Spleen (tissue), 11 donors: ENCODE data around the gene DDX55. TPM values are rescaled to one million over a fixed set of nuclear protein-coding genes. Genes with fewer than 3 reads are reported as not detected.
"Not testable (repeated sequence)": the region's sequence is repeated elsewhere in the genome, so short reads cannot be mapped to it uniquely, and the experiment has no call there.

Experiments
- DNase-seq: peaks from one replicate; pipeline ENCODE4 v3.0.0-alpha.2; 2020
- H3K27ac ChIP-seq, 8 donors: fragments of 200-600 bp; sonication (generic) in 7 of 8; 1 replicate in 4 of 8; 2 replicates in 4 of 8; pipeline versions ENCODE4 v1.5.0 to v1.8.0; 2016 to 2021; ENCODE audit warnings: inconsistent platforms in 4 of 8, mild to moderate bottlenecking in 4 of 8, moderate library complexity in 1 of 8
- H3K27me3 ChIP-seq, 7 donors: fragments of 200-600 bp; sonication (generic) in 6 of 7; replicated peaks in 1 of 7; 1 replicate in 4 of 7; 2 replicates in 3 of 7; pipeline versions ENCODE4 v1.5.0 to v1.8.0; 2016 to 2021; ENCODE audit warnings: inconsistent platforms in 3 of 7, mild to moderate bottlenecking in 1 of 7
- H3K36me3 ChIP-seq, 6 donors: fragments of 200-600 bp; sonication (generic) in 5 of 6; 1 replicate in 4 of 6; 2 replicates in 2 of 6; pipeline versions ENCODE4 v1.5.0 to v1.8.0; 2016 to 2021; ENCODE audit warnings: inconsistent platforms in 2 of 6
- H3K4me1 ChIP-seq, 6 donors: fragments of 200-600 bp; sonication (generic) in 5 of 6; 1 replicate in 3 of 6; 2 replicates in 3 of 6; pipeline versions ENCODE4 v1.5.0 to v1.8.0; 2016 to 2021; ENCODE audit warnings: inconsistent platforms in 3 of 6
- H3K4me3 ChIP-seq, 8 donors: fragments of 200-600 bp; sonication (generic) in 7 of 8; 1 replicate in 4 of 8; 2 replicates in 4 of 8; pipeline versions ENCODE4 v1.5.0 to v1.8.0; 2016 to 2021; ENCODE audit warnings: inconsistent platforms in 4 of 8, mild to moderate bottlenecking in 4 of 8, moderate library complexity in 2 of 8
- H3K9me3 ChIP-seq, 8 donors: fragments of 200-600 bp; sonication (generic) in 7 of 8; 1 replicate in 4 of 8; 2 replicates in 4 of 8; pipeline versions ENCODE4 v1.5.0 to v1.8.0; 2016 to 2021; ENCODE audit warnings: inconsistent platforms in 4 of 8
- POLR2A ChIP-seq, 3 donors: fragments of 450-650 bp; IDR thresholded peaks; one replicate each; pipeline ENCODE4 v1.5.1; 2017; ENCODE audit warnings: antibody characterized with exemption in 3 of 3, mild to moderate bottlenecking in 1 of 3
- POLR2AphosphoS5 ChIP-seq, 3 donors: sonication (generic); formaldehyde crosslinking; IDR thresholded peaks; one replicate each; pipeline ENCODE4 v1.5.1; 2017; ENCODE audit warnings: antibody characterized with exemption in 3 of 3
- WGBS, 5 donors: extraction: QIAGEN DNeasy Blood & Tissue Kit in 3 of 5; methylation state at CpG; one replicate each; pipeline versions ENCODE4 v1.1.5 to v1.1.7; 2013 to 2018; 5-methylcytosine and 5-hydroxymethylcytosine counted together
- intact Hi-C: fragments of 100-400 bp; cut with DNase I; formaldehyde crosslinking; loops from one replicate; pipeline ENCODE4 v1.15.0; 2023; ENCODE audit warnings: low total_unique reads
- polyA plus RNA-seq, 3 donors: library from polyadenylated mRNA; stranded (reverse); fragments of 200-250 nt; gene quantifications; one replicate each; pipeline ENCODE4 v1.2.1, GENCODE V29; 2013
- total RNA-seq, 7 donors: library from RNA; depleted of rRNA in 3 of 7; stranded (reverse); fragments of >200 nt in 3 of 7; fragmentation: NEBNext Ultra II Directional in 4 of 7; extraction: Animal tissue kit (Norgen Biotek cat#: 25700) in 4 of 7; gene quantifications; one replicate each; pipeline versions ENCODE4 v1.1.0 to v1.2.1, GENCODE V29; 2016 to 2021
- TF ChIP-seq, protein P1 (sequence below), 11 experiments: fragments of 200-600 bp in 7 of 11; fragments of 450-650 bp in 4 of 11; sonication (generic) in 4 of 11; IDR thresholded peaks in 8 of 11; conservative IDR thresholded peaks in 3 of 11; 1 replicate in 7 of 11; 2 replicates in 4 of 11; pipeline versions ENCODE4 v1.4.0 to v1.8.0; 2016 to 2021; ENCODE audit warnings: antibody characterized with exemption in 11 of 11, inconsistent platforms in 4 of 11, mild to moderate bottlenecking in 1 of 11
- donor health status: healthy with polysubstance abuse.
- donor health status: DM: no; HTN: no; CAD: no; lungs with moderate emphysema.
- donor health status: DM: no; HTN: no; CAD: no.
- donor health status: Bipolar disorder and iron deficiency.
- donor health status: healthy.
- donor health status: DM: no; HTN: no; CAD: no.
- donor health status: DM: yes; HTN: yes; CAD: no.

Gene DDX55
- total and polyA plus RNA-seq, 10 donors = 16.4 to 43.7 (median 22.2) TPM

DNA sequence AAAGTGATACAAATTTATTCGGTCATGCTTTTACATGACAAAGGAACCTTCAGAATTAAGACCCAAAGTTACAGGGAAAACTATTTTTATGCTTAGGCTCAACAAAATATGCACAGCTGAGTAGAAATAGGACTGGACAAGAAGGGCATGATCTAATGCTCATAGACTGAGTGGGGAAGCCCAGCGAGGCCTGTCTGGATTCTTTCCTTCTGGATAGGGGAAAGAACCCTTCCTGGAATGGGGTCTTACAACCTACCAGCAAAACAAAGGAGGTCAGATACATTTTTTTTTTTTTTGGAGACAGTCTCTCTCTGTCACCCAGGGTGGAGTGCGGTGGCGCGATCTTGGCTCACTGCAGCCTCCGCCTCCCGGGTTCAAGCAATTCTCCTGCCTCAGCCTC, 2.2 kb upstream of the DDX55 start:
- Histone ChIP-seq H3K36me3 (peaks cover 0 to 56% (median 38%) of the 10 kb centered on the region in 6 donors), H3K4me3 (no peak overlapping the region), H3K27me3 (no peaks in the 10 kb centered on the region), H3K27ac (no peak overlapping the region), H3K4me1 (peaks cover 10 to 59% (median 35%) of the 10 kb centered on the region in 6 donors), H3K9me3 (no peaks in the 10 kb centered on the region)
- TF ChIP-seq POLR2A (IDR thresholded peaks at IDR 0.05) = no peak
- TF ChIP-seq, protein P1, sequence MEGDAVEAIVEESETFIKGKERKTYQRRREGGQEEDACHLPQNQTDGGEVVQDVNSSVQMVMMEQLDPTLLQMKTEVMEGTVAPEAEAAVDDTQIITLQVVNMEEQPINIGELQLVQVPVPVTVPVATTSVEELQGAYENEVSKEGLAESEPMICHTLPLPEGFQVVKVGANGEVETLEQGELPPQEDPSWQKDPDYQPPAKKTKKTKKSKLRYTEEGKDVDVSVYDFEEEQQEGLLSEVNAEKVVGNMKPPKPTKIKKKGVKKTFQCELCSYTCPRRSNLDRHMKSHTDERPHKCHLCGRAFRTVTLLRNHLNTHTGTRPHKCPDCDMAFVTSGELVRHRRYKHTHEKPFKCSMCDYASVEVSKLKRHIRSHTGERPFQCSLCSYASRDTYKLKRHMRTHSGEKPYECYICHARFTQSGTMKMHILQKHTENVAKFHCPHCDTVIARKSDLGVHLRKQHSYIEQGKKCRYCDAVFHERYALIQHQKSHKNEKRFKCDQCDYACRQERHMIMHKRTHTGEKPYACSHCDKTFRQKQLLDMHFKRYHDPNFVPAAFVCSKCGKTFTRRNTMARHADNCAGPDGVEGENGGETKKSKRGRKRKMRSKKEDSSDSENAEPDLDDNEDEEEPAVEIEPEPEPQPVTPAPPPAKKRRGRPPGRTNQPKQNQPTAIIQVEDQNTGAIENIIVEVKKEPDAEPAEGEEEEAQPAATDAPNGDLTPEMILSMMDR (IDR thresholded peaks at IDR 0.05 in 8 of 11, conservative IDR thresholded peaks at IDR 0.05 in 3 of 11) = no peak
- TF ChIP-seq POLR2AphosphoS5 (IDR thresholded peaks at IDR 0.05) = no peak
- DNase-seq = no peak
- intact Hi-C loops = no loop called here
- WGBS, 5 donors = 93 to 98% (median 95%) methylated on average over 7 of the region's 7 CpGs

DNA sequence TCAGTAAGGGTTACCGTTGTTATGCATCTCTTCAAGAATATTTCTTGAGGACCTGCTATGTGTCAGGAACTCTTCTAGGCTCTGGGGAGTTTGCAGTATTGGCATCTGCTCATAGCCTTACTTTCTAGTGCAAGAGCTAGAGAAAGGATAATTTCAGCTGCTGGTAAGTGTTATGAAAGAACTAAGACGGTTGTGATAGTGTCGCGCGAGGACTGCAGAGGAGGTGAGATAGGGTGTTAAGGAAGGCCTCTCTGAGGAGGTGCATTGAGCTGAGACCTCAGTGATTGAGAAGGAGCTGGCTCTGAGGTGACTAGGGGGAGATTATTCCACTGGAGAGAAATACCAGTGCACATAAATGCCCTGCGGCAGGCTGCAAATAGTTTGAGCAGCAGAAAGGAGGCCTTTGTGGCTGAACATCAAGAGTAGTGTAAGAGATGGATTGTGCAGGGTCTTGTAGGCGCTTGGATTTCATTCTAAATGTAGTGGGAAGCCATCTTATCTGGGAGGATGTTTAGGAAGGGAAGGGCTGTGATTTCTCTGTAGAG, 824 bp downstream of the DDX55 start:
- Histone ChIP-seq H3K27ac (peak overlapping the region in 5 of 8 donors; percentile 89 to 97 (median 93)), H3K9me3 (no peaks in the 10 kb centered on the region), H3K4me1 (peaks cover 10 to 57% (median 32%) of the 10 kb centered on the region in 6 donors), H3K27me3 (no peaks in the 10 kb centered on the region), H3K36me3 (peaks cover 0 to 56% (median 30%) of the 10 kb centered on the region in 6 donors), H3K4me3 (peak overlapping the region; percentile 91 to 100 (median 98))
- TF ChIP-seq POLR2AphosphoS5 (IDR thresholded peaks at IDR 0.05) = no peak
- TF ChIP-seq, protein P1 (IDR thresholded peaks at IDR 0.05 in 8 of 11, conservative IDR thresholded peaks at IDR 0.05 in 3 of 11) = no peak
- no peak for TF ChIP-seq POLR2A (IDR thresholded peaks at IDR 0.05)
- no peak for DNase-seq
- intact Hi-C loops = no loop called here
- 11 to 15% (median 14%) methylated on average over 7 of the region's 7 CpGs for WGBS, 5 donors

DNA sequence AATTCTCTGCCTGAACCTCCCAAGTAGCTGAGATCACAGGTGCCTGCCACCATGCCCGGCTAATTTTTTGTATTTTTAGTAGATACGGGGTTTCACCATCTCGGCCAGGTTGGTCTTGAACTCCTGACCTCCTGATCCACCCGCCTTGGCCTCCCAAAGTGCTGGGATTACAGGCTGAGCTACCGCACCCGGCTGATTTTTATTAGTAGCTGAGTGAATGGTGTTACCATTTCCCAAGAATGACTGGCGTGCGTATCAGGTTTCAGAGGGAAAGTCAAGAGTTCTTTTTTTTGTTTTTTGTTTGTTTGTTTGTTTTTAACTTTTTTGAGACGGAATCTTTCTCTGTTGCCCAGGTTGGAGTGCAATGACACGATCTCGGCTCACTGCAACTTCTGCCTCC, 1.6 kb downstream of the DDX55 start:
- not testable (repeated sequence) for H3K27ac ChIP-seq
- WGBS, 5 donors = 83 to 93% (median 89%) methylated on average over 11 of the region's 11 CpGs

DNA sequence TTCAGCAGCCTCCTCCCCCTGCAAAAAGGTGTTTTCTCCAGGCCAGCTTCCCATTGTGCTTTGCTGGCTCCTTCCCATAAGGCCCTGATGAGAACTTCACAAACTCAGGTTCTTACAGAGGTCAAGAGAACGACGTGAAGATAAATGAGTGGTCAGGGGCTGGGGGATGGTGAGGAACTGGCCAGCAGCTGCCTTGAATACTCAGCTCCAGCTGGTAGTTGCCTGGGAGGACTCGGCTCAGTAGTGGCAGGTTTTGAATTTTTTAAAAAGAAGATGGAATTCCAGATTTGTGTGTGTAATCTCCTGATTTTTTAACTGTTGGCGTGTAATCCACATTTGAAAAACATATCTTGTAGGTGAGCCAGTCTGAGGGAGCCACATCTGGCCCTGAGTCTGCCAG, 5.9 kb downstream of the DDX55 start:
- Histone ChIP-seq H3K27me3 (no peaks in the 10 kb centered on the region), H3K27ac (no peak overlapping the region), H3K4me1 (peaks cover 4 to 33% (median 16%) of the 10 kb centered on the region in 6 donors), H3K4me3 (no peak overlapping the region), H3K9me3 (no peaks in the 10 kb centered on the region), H3K36me3 (peaks cover 4 to 92% (median 69%) of the 10 kb centered on the region in 6 donors)
- DNase-seq = no peak
- 77 to 86% (median 84%) methylated on average over 4 of the region's 4 CpGs for WGBS, 5 donors
- intact Hi-C loops = no loop called here
- TF ChIP-seq POLR2A (IDR thresholded peaks at IDR 0.05) = no peak
- TF ChIP-seq, protein P1 (IDR thresholded peaks at IDR 0.05 in 8 of 11, conservative IDR thresholded peaks at IDR 0.05 in 3 of 11) = no peak
- no peak for TF ChIP-seq POLR2AphosphoS5 (IDR thresholded peaks at IDR 0.05)

More for the DNA sequence above, 1.6 kb downstream of the DDX55 start:
- intact Hi-C loops, H3K27me3 ChIP-seq, H3K9me3 ChIP-seq, DNase-seq: not testable (repeated sequence)
- peaks cover 10 to 57% (median 32%) of the 10 kb centered on the region in 6 donors for H3K4me1 ChIP-seq
- peaks cover 0 to 56% (median 31%) of the 10 kb centered on the region in 6 donors for H3K36me3 ChIP-seq
- peak overlapping the region in 2 of 8 donors; percentile 91 to 99 for H3K4me3 ChIP-seq
